HepG2 (cell line): ENCODE measurements around the gene CDKN1C. TPM values are rescaled to one million over a fixed set of nuclear protein-coding genes. Genes with fewer than 3 reads are reported as not detected.
A peak's percentile ranks its signal among the peaks of the same experiment; 100 is the strongest.

Experiments used
- ATAC-seq: fragments of 200-7000 bp; cut with Tn5 transposase; 3 replicates; pipeline ENCODE4 v1.9.1; 2020; ENCODE audit warnings: mild to moderate bottlenecking, moderate library complexity
- BruUV-seq: library from RNA; stranded (reverse); fragments of 400-500 nt; replicated peaks from 2 replicates; lab custom pipeline; 2021; lab: Mats Ljungman, UMichigan
- CTCF ChIA-PET: fragments of 300-600 bp; formaldehyde crosslinking; extraction: SDS; loops from one replicate; lab custom pipeline; 2021; ENCODE audit warnings: low total read pairs, inconsistent platforms, low intra/inter-chr PET ratio; lab: Yijun Ruan, JAX
- POLR2A ChIA-PET: fragments of 350-600 bp; sonication (Branson Sonifier 250); formaldehyde crosslinking; loops from one replicate; lab custom pipeline; 2020; ENCODE audit warnings: antibody characterized with exemption, inconsistent platforms; lab: Yijun Ruan, JAX
- DNase-seq: peaks from one replicate; pipeline ENCODE4 v3.0.0-alpha.2; 2015; ENCODE audit warnings: low spot score
- FAIRE-seq: peaks from 3 replicates; lab custom pipeline; 2011; peaks lifted over from hg19 to GRCh38; lab: Jason Lieb, UNC
- H2AFZ ChIP-seq: one replicate; pipeline ENCODE4 v1.6.1; 2011; ENCODE audit warnings: low read length, inconsistent platforms
- H3K27ac ChIP-seq: fragments of 300-600 bp; 3 replicates; pipeline ENCODE4 v1.8.0; 2011; ENCODE audit warnings: mixed run types, mild to moderate bottlenecking, mixed read lengths, low read length, inconsistent platforms; ENCODE audit not compliant: insufficient read depth; ENCODE audit errors: extremely low read length
- H3K27me3 ChIP-seq, 2 experiments: fragments of 200-600 bp in 1 of 2; 2 replicates in 1 of 2; 3 replicates in 1 of 2; pipeline versions ENCODE4 v1.6.0 to v1.8.0; 2011; ENCODE audit warnings: low read length in 2 of 2, mild to moderate bottlenecking in 2 of 2, moderate library complexity in 2 of 2, inconsistent platforms in 1 of 2; ENCODE audit not compliant: insufficient read depth in 2 of 2, control insufficient read depth in 1 of 2
- H3K36me3 ChIP-seq, 2 experiments: fragments of 200-600 bp in 1 of 2; replicated peaks in 1 of 2; 2 replicates in 1 of 2; 3 replicates in 1 of 2; pipeline versions ENCODE4 v1.5.1 to v1.8.0; 2011; ENCODE audit warnings: low read length in 2 of 2, inconsistent platforms in 1 of 2; ENCODE audit not compliant: insufficient read depth in 2 of 2, control insufficient read depth in 1 of 2
- H3K4me1 ChIP-seq: 2 replicates; pipeline ENCODE4 v1.5.1; 2012; ENCODE audit warnings: low read length, inconsistent platforms; ENCODE audit not compliant: insufficient read depth
- H3K4me2 ChIP-seq: 2 replicates; pipeline ENCODE4 v1.6.0; 2011; ENCODE audit warnings: low read depth, low read length, inconsistent platforms
- H3K4me3 ChIP-seq, 3 experiments: fragments of 200-600 bp in 1 of 3; sonication (generic), shearing (Covaris generic) in 1 of 3; replicated peaks in 1 of 3; 2 replicates each; pipeline ENCODE4 v1.5.1; 2011 to 2016; ENCODE audit warnings: low read length in 3 of 3, inconsistent platforms in 2 of 3, low read depth in 2 of 3, mild to moderate bottlenecking in 2 of 3, control low read depth in 1 of 3, mixed read lengths in 1 of 3; ENCODE audit not compliant: insufficient read depth in 1 of 3
- H3K79me2 ChIP-seq: one replicate; pipeline ENCODE4 v1.6.1; 2011; ENCODE audit warnings: low read length, inconsistent platforms; ENCODE audit not compliant: insufficient read depth
- H3K9ac ChIP-seq: 2 replicates; pipeline ENCODE4 v1.6.0; 2011; ENCODE audit warnings: mild to moderate bottlenecking, low read depth, low read length, inconsistent platforms; ENCODE audit not compliant: insufficient read depth
- H3K9me3 ChIP-seq: 2 replicates; pipeline ENCODE4 v1.5.1; 2012; ENCODE audit warnings: mild to moderate bottlenecking, low read length
- H4K20me1 ChIP-seq: 2 replicates; pipeline ENCODE4 v1.6.0; 2011; ENCODE audit warnings: inconsistent platforms, mild to moderate bottlenecking, low read length, moderate library complexity; ENCODE audit not compliant: insufficient read depth
- AGO2 ChIP-seq: fragments of 200-400 bp; formaldehyde crosslinking; optimal IDR thresholded peaks from 2 replicates; pipeline ENCODE3; 2017; ENCODE audit warnings: mild to moderate bottlenecking, low read depth, low read length, moderate library complexity
- BHLHE40 ChIP-seq: IDR thresholded peaks from 2 replicates; pipeline ENCODE4 v1.6.1; 2011; ENCODE audit warnings: low read length, improper control_type of control experiment
- HMGXB4 ChIP-seq, 2 experiments: sonication (generic) in 1 of 2; formaldehyde crosslinking in 1 of 2; IDR thresholded peaks; 2 replicates each; pipeline versions ENCODE4 v1.4.0 to v1.6.1; 2018 to 2020; ENCODE audit warnings: missing genetic modification reagents in 2 of 2, borderline replicate concordance in 1 of 2, low read depth in 1 of 2, mild to moderate bottlenecking in 1 of 2, missing biosample characterization in 1 of 2
- HNF1A ChIP-seq, 2 experiments: sonication (generic) in 1 of 2; formaldehyde crosslinking in 1 of 2; IDR thresholded peaks; 2 replicates each; pipeline versions ENCODE4 v1.4.0 to v1.6.1; 2016 to 2020; ENCODE audit warnings: borderline replicate concordance in 1 of 2, low read depth in 1 of 2, mild to moderate bottlenecking in 1 of 2, missing genetic modification reagents in 1 of 2
- IRF9 ChIP-seq: sonication (generic); formaldehyde crosslinking; IDR thresholded peaks from 2 replicates; pipeline ENCODE4 v1.8.0; 2022; ENCODE audit warnings: missing genetic modification reagents, mild to moderate bottlenecking, borderline replicate concordance
- KDM5A ChIP-seq: fragments of 200-600 bp; sonication (generic); IDR thresholded peaks from 2 replicates; pipeline ENCODE4 v1.7.0; 2018; ENCODE audit warnings: antibody characterized with exemption, mild to moderate bottlenecking, low read length, borderline replicate concordance
- NBN ChIP-seq: fragments of 450-650 bp; conservative IDR thresholded peaks from 2 replicates; pipeline ENCODE4 v1.6.1; 2017
- RARG ChIP-seq: sonication (generic); formaldehyde crosslinking; IDR thresholded peaks from 2 replicates; pipeline ENCODE4 v1.4.0; 2020; ENCODE audit warnings: low read depth, mild to moderate bottlenecking, missing genetic modification reagents
- TARDBP ChIP-seq: sonication (generic); formaldehyde crosslinking; IDR thresholded peaks from 2 replicates; pipeline ENCODE4 v1.8.0; 2022; ENCODE audit warnings: mild to moderate bottlenecking, missing genetic modification reagents
- ZFP36 ChIP-seq: fragments of 150-350 bp; IDR thresholded peaks from 2 replicates; pipeline ENCODE4 v1.6.1; 2018; ENCODE audit warnings: borderline replicate concordance, low read length, low read depth; ENCODE audit not compliant: partially characterized antibody
- ZNF136 ChIP-seq: sonication (generic); formaldehyde crosslinking; IDR thresholded peaks from 2 replicates; pipeline ENCODE4 v1.8.1; 2022; ENCODE audit warnings: low read depth, mild to moderate bottlenecking, moderate library complexity, missing genetic modification reagents
- ZNF263 ChIP-seq: sonication (generic); formaldehyde crosslinking; IDR thresholded peaks from 2 replicates; pipeline ENCODE4 v1.4.0; 2020; ENCODE audit warnings: missing genetic modification reagents
- ZNF572 ChIP-seq: sonication (generic); formaldehyde crosslinking; IDR thresholded peaks from 2 replicates; pipeline ENCODE4 v1.5.1; 2020; ENCODE audit warnings: mild to moderate bottlenecking, missing genetic modification reagents
- WGBS: methylation state at CpG from one replicate; pipeline ENCODE4 v1.1.6; 2017; ENCODE audit warnings: low lambda C conversion rate; 5-methylcytosine and 5-hydroxymethylcytosine counted together
- in situ Hi-C: cut with HindIII; loops from 2 replicates; pipeline ENCODE4 v1.10.0; 2017; ENCODE audit warnings: low pct_unique_long_range_greater_than_20kb; ENCODE audit not compliant: extremely low pct_ligation_motif_present
- intact Hi-C: fragments of 100-400 bp; cut with micrococcal nuclease; formaldehyde crosslinking; loops from one replicate; pipeline ENCODE4 v1.10.0; 2022; ENCODE audit not compliant: unreplicated experiment
- polyA plus RNA-seq, 8 experiments: library from polyadenylated mRNA; depleted of rRNA in 3 of 8; stranded (reverse) in 7 of 8; unstranded in 1 of 8; fragments of >200 nt; fragmentation: Illumina TruSeq in 4 of 8; extraction: Trizol in 4 of 8; gene quantifications; 2 replicates each; pipeline versions ENCODE4 v1.2.1 to v1.2.3, GENCODE V29; 2011 to 2016; ENCODE audit warnings: low read depth in 4 of 8, missing spikeins in 1 of 8, mixed read lengths in 1 of 8; ENCODE audit not compliant: insufficient read depth in 1 of 8
- total RNA-seq, 5 experiments: library from RNA; depleted of rRNA; stranded (reverse); fragments of >200 nt; fragmentation: Illumina TruSeq; extraction: Trizol; gene quantifications; 2 replicates each; pipeline ENCODE4 v1.2.3, GENCODE V29; 2016; ENCODE audit warnings: low read depth in 1 of 5

CDKN1C gene
- total and polyA plus RNA-seq, 2 of the 13 experiments (the other 11 are each of a cell fraction or from before 2014, with no cell fraction given): not detected

GRCh38 chr11:2934021-2934550 is 48.5 kb upstream of the CDKN1C start (continued):
- TF ChIP-seq RARG (CRISPR knock-in tag): no peak
- TF ChIP-seq IRF9 (CRISPR knock-in tag): no peak
- no peak for TF ChIP-seq ZNF136 (CRISPR knock-in tag)
- no peak for TF ChIP-seq ZNF572 (CRISPR knock-in tag)

GRCh38 chr11:2933375-2934020 is 47.9 kb upstream of the CDKN1C start:
- no peak overlapping the region for H2AFZ ChIP-seq
- TF ChIP-seq ZFP36 (no peak), TARDBP (no peak), NBN (no peak), BHLHE40 (no peak), KDM5A (no peak), HMGXB4 (CRISPR knock-in tag; IDR thresholded peaks at IDR 0.05; ENCODE audit: borderline replicate concordance in 1 of 2, low read depth in 1 of 2) (no peak), ZNF263 (CRISPR knock-in tag) (no peak), HNF1A (IDR thresholded peaks at IDR 0.05; ENCODE audit: low read depth) (no peak), HNF1A (CRISPR knock-in tag; IDR thresholded peaks at IDR 0.05; ENCODE audit: borderline replicate concordance) (no peak), AGO2 (peak; percentile 57)
- TF ChIP-seq, all 625 proteins: peak for 1
- DNase-seq (no peak), ATAC-seq (no peak), FAIRE-seq (no peak)
- ChIA-PET POLR2A (no interaction called here), CTCF (no interaction called here)
- H3K9me3 ChIP-seq: peaks cover 11% of the 10 kb centered on the region; the same call in 1 of the 2 replicates
- H3K4me1 ChIP-seq: peaks cover 11% of the 10 kb centered on the region
- no CpG with 5 or more reads among the region's 12 CpGs for WGBS
- H3K9ac ChIP-seq: no peak overlapping the region
- in situ Hi-C loops: no loop called here
- peaks cover 2 to 12% of the 10 kb centered on the region in 2 experiments; a peak in 4 of 5 replicates for H3K27me3 ChIP-seq
- no peak overlapping the region for H3K27ac ChIP-seq
- no peak overlapping the region for H3K4me2 ChIP-seq
- H3K4me3 ChIP-seq: no peak overlapping the region
- BruUV-seq: no TSS peak
- no peaks in the 10 kb centered on the region for H4K20me1 ChIP-seq
- H3K36me3 ChIP-seq: no peaks in the 10 kb centered on the region
- intact Hi-C loops: no loop called here
- no peaks in the 10 kb centered on the region for H3K79me2 ChIP-seq
